ENCODE data around the gene SLC6A6.
A peak's percentile ranks its signal among the peaks of the same experiment; 100 is the strongest.
"Not testable (repeated sequence)": the region's sequence is repeated elsewhere in the genome, so short reads cannot be mapped to it uniquely, and the experiment has no call there.

The SLC6A6 gene

DNA sequence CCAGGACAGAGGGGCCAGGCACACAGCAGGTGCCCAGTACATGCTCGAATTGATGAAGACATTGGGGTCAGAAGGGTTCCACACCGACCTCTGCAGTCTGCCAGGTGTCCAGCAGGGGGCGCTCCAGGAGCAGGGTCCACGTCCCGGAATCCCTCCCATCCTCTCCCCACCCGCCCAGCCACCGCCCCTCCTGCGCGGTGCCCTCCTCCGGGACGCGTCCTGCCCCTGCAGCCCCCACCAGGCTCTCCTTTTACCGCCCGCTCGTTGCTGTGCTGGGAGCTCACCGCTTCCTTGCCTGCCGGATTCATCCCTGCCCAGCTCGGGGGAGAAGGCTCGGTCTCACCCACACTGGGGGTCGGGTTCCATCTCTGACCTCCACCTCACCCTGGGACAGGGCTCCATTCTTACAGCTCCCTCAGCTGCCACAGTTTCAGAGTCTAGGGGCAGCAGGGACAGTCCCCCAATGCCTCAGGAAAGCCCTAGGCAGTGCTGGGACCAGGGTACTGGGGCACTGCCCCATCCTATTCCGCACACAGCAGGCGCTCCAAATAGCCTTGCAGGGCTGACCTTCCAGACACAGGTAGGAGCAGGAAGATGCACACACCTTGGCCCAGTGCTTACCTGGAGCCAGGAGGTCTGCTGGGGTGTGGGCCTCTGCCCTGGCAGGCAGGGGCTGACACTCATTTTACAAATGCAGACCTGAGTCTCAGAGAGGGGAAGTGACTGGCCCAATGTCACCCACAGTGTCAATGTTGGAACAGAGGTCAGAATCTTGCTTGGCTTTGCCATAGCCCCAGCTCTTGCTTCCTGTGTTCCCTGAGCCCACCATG lies 106.8 kb downstream of the SLC6A6 start:
- DNase-seq = peak; percentile 7 to 66 (median 52)

GRCh38 chr3:14509796-14510100 lies 107.3 kb downstream of the SLC6A6 start:
- no peak for DNase-seq

DNA sequence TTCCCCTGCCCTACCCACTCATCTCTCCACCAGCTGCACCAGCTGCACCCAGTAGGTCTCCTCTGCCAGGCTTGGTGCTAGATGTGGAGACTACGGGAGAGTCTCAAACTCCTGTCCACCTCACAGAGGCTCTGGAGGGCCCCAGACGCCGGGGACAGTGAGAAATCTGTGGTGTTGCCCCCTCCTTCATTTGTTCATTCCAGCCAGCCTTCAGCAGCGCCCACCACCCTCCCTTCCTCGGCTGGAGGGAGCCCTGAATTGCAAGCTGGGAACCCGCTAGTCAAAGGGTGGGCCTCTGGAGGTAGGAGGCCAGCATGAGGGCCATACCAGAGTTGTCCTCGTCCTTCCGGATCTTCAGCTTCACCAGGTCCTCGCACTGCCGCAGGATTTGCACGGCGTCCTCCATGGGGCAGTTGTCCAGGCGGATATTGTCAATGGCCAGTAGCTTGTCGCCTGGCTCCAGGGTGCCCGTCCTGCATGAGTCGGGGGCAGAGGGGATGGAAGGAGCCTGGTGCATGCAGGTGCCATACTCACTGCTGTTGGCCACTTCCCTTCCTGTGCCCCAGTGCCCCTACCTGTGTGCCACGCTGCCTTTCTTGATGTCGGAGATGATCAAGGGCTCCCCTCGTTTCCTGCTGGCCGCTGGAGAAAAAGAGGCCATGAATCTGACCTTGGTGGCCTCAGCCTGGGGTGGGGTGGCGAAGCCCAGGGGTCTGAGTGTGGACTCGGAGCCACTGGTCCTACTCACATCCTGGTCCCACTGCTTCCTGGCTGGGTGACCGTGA lies 108.6 kb downstream of the SLC6A6 start:
- DNase-seq = no peak

DNA sequence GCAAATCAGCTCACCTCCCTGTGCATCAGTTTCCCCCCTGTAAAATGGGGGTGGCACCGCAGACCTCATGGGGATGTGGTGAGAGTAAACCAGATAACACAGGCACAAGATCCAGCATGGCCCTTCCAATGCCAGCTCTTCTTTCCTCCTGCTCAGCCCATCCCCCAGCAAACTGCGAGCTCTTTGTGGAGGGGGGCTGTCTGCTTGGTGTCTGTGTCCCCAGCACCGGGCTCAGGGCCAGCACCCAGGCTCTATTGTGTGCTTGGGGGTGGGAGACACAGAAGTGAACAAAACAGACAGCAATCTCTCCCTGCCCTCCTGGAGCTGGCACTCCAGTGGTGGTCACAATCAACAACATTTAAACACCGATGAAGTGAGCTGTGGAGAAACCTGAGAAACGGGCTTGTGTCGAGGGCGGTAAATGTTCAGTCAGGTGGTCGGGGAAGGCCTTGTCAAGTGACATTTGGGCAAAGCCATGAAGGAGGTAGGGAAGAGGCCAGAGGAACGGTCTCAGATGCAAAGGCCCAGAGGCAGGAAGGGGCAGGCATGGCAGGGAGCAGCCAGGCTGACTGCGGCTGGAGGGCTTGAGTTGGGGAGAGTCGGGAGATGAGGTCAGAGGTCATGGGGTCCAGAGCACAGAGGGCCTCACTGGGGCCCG lies 109.3 kb downstream of the SLC6A6 start:
- no peak for DNase-seq

DNA sequence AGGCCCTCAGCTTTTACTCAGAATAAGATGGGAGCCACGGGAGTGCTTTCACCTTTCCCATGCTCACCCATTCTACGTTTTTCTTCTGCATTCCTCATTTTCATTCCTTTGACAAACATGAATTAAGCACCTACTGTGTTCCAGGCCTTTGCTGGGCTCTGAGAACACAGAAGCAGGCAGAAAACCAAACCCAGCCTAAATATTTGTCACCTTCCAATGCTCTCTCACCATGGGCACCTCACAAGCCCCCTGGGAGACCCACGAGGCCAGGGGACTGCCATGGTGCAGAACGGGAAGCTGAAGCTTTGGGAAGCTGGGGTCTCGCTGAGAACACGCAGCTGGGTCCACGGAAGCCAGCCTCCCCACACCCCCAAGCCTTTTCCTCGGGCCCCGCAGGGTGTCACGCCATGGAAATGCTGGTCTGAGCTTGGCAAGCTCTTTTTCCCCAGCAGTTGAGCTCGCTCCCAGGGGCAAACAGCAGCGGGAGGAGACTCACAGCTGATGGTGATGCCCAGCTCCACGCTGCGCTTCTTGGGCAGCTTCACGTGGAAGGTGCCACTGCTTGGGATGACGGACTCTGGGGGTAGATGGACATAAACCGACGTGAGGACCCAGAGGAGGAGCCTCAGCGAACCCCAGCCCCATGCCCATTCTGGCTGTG lies 110.0 kb downstream of the SLC6A6 start:
- no peak for DNase-seq

- no peak for DNase-seq
Measured at GRCh38 chr3:14512942-14513327, 110.5 kb downstream of the SLC6A6 start.

GRCh38 chr3:14513566-14514322 lies 111.3 kb downstream of the SLC6A6 start:
- no peak for DNase-seq

- no peak for DNase-seq
Measured at GRCh38 chr3:14514323-14514720, 111.9 kb downstream of the SLC6A6 start.

DNA sequence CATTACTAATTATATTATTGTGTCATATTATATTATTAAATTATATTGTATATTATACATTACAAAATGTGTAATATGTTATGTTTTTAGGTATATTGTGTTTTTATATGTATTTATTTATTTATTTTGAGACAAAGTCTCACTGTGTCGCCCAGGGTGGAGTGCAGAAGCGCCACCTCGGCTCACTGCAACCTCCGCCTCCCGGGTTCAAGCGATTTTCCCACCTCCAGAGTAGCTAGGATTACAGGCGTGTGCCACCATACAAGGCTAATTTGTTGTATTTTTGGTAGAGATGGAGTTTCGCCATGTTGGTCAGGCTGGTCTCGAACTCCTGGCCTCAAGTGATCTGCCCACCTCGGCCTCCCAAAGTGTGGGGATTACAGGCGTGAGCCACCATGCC lies 113.1 kb downstream of the SLC6A6 start:
- DNase-seq = not testable (repeated sequence)

DNA sequence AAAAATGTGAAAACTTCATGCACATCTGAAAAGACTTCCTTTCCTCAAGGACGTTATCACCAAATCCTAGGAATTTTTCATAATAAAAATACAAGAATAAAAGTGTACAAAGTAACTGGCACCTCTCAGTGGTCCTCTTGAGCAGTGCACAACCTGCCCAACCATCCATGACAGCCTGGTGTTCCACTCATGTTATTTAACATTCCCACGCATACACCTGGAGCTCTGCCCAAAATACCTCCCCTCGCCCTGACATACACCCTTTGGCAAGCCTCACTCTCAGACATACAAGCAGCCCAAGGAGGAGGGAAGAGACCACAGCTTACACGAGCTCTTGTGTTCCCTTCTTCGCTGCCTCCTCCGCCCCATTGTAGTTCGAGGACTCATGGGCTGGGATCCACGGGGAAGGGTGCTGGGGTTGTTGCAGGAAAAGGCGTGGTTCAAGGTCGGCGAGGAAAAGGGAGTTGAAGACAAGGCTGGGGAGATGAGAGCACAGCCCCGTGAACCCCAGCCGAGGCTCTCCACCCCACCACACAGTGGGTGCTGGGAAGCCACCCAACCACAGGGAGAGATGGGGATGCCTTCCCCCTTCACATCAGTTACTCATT lies 114.4 kb downstream of the SLC6A6 start:
- DNase-seq = no peak

DNA sequence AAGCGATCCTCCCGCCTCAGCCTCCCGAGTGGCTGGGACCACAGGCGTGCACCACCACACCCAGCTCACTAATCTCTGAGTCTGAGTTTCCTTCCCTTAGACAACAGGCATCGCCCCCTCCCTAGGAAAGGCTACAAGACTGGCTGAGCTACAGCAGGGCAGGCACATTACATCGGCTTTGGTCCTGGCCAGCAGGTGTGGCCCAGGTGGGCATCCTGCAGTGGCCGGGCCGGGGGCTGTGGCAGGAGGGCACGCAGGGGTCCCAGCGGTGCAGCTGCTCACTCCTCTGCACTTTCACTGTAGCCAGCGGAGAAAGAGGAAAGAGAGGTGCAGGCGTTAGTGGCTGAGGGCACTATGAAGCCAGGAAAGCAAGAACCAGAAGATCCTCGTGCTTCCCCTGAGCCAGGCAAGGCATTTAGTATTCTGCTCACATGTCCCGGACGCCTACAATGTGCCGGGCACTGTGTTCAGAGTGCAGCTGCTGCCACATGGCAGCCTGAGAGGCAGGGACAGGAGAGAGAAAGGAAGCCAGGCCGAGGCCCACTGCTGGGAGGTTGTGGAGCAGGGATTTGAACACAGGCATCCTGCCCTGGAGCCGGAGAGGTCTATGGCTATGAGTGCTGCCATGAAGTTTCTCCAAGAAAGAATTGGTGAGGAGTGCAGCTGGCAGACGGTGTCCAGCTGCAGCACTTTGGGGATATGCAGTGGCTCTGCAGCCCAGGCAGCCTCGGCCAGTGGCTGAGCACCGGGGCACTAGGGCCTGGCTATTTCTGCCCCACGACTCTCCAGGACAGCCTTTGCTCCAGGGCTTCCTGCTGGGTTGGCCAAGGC lies 115.4 kb downstream of the SLC6A6 start:
- DNase-seq = no peak

DNA sequence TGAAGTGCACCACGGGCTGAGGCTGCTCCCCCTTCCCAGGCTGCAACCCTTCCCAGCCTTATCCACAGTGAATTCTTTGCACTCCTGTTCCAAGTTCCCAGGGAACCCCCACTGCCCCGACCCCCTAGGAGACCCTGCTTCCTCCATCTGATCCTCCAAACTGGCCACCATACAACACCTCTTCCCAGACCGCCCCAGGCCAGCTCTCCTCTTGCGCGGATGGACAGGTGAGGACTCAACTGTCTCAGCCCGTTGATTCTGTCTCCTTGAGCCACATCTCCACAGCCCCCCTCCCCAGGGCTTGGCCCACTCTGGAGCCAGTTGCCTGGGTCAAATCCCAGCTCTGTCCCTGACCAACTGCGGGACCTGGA lies 116.0 kb downstream of the SLC6A6 start:
- DNase-seq = no peak

DNA sequence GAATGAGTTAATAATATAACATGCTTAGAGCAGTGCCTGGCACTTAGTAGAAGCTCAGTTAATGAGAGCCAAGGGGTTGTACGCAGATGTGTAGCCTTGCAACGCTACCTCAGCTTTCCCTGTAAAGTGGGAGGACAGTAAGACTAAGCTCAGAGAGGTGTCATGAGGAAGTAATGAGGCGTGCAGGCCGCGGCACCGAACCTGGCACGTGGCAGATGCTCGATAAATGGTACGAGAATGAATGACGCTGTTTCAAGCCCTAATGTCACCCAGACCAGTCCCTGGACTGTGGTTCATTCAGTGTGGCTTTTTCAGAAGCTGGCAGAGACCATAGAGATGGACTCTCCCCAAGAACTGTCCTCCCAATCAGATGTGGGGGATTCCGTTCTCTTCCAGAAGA lies 116.5 kb downstream of the SLC6A6 start:
- DNase-seq = no peak

- DNase-seq = no peak
Measured at GRCh38 chr3:14519406-14519805, 117.0 kb downstream of the SLC6A6 start.

GRCh38 chr3:14520149-14520548 lies 117.7 kb downstream of the SLC6A6 start:
- DNase-seq = no peak

- DNase-seq = no peak
Measured at GRCh38 chr3:14520967-14521366, 118.6 kb downstream of the SLC6A6 start.

- no peak for DNase-seq
Measured at GRCh38 chr3:14521611-14522010, 119.2 kb downstream of the SLC6A6 start.

DNA sequence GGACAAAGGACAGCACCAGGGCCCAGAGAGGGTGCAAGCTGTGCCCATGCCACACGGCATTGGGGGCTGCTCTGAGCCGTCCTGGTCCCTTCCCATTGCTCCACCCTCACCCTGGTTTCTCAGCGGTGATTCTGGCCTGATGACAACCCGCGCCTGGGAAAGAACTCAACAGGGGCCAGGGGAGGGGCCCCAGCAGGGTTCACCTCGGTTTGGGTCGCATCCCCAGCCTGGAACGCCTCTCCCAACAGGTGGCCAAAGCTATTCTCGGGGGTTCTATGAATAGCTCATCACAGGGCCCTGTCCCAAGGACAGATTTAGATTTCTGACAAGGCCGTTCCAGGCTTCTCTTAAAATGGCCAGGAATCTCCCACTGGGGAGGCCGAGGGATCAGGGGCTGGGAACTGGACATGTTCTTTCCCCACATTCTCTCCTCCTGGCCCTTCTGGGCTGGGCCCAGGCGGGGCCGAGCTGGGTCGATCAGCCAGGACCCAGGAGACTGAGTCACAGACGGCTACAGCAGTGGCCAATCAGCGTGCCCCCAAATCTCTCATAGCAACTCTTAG lies 119.8 kb downstream of the SLC6A6 start:
- no peak for DNase-seq

GRCh38 chr3:14522768-14523167 lies 120.4 kb downstream of the SLC6A6 start:
- no peak for DNase-seq

GRCh38 chr3:14523792-14524191 lies 121.4 kb downstream of the SLC6A6 start:
- DNase-seq = no peak

DNA sequence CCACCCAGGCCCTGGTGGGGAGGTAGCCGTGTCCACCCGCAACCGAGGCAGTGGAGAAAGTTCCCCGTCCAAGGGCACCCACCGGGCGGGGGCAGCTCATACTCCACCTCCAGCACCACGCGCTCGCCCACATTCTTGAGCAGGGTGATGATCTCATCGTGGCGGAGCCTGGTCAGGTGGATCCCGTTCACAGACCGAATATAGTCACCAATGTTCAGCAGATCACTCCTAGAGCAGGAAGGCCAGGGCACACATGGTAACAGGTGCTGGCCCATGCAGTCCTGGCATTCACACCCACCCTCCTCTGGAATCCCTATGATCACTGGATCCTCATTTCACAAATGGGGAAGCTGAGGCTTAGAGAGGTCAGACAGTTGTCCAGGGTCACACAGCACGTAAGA lies 121.9 kb downstream of the SLC6A6 start:
- DNase-seq = no peak

All from T-helper 2 cell (primary cell).